GM21528 (cell line): ENCODE data around the gene ZFP36L1.
"Not testable (repeated sequence)": the region's sequence is repeated elsewhere in the genome, so short reads cannot be mapped to it uniquely, and the experiment has no call there.

Experiments used
- ATAC-seq: cut with Tn5 transposase; IDR thresholded peaks from one replicate; pipeline ENCODE4 v1.9.1; 2021; ENCODE audit warnings: mild to moderate bottlenecking, moderate library complexity; ENCODE audit not compliant: unreplicated experiment, low FRiP score

Gene ZFP36L1

GRCh38 chr14:68768316-68768715 is 24.6 kb downstream of the ZFP36L1 start:
- ATAC-seq = no peak

- ATAC-seq = no peak
Observed at GRCh38 chr14:68767248-68767645, 25.6 kb downstream of the ZFP36L1 start.

DNA sequence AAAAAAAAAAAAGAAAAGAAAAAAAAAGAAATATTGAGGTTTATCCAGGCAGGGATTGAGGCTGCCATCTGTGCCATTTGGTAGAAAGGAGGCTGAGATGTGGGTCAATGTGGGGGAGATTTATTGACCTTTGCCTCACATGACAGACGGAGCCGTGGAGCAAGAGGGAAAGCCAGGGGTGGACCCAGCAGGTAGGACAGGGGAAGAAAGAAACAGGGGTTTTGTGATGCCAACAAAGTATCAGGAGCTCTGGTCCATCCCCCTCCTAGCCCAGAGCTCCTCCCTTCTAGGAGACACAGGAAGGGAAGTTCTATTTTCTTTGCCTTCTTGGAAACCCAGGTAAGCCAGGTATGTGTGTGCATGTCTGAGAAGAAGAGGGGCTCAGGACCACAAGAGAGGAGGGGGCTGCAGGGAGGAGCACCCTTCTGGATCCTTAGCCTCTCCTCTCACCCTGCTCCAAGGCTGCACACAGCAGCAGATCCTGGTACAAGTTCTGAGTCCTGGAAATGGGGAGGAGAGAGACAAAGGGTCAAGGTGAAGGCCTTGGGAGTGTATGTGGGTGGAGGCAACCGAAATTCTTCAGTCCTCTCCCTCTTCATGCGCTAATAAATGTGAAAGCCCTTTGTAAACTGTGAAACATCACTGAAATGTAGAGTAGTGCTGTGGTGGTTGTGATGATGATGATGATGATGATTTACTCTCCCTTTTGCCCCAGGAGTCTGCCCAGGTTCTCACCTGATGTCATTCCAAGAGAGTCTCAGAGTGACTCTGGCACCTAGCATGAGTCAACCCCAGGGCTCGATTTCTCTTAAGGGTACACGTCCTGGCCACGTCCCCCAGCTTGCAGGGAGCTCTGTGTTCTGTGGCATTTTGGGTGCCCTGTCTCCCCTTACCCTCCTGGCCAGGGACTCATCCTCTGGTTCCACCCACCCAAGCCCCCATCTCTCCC is 26.3 kb downstream of the ZFP36L1 start:
- no peak for ATAC-seq

DNA sequence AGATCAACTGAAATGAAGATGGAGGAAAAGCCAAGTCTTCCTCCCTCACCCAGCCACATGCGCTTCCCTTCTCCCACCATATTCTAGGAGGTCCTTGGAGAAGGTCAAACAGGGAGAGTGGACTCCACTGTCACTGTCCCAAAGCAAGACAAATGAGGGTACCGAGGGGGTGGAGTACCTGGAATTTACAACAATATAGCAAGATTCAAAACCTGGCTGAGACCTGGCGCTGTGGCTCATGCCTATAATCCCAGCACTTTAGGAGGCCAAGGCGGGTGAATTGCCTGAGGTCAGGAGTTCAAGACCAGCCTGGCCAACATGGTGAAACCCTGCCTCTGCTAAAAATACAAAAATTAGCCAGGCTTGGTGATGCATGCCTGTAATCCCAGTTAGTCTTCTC is 29.0 kb downstream of the ZFP36L1 start:
- not testable (repeated sequence) for ATAC-seq

- ATAC-seq = no peak
Observed at GRCh38 chr14:68762953-68763764, 29.7 kb downstream of the ZFP36L1 start.

- no peak for ATAC-seq
Observed at GRCh38 chr14:68761391-68761790, 31.5 kb downstream of the ZFP36L1 start.

GRCh38 chr14:68760761-68761160 is 32.1 kb downstream of the ZFP36L1 start:
- no peak for ATAC-seq

DNA sequence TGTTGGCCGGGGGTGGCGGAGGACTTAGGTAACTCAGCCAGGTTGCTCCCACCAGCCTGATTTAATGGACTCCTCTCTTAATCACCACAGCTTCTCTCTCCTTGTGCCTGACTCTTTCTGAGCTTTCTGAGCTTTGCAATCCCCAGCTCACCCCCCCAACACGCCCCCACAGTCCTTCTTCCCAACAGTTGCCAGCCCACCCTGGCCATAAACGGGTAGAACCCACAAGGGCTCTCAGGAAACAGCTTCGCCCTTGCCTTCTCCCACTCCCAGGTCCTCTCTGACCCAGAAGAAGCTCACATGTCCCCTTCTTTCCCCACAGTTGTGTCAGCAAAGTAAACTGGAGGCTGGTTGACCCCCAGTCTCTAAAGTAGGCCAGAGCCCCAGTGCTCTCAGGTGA is 32.9 kb downstream of the ZFP36L1 start:
- no peak for ATAC-seq

DNA sequence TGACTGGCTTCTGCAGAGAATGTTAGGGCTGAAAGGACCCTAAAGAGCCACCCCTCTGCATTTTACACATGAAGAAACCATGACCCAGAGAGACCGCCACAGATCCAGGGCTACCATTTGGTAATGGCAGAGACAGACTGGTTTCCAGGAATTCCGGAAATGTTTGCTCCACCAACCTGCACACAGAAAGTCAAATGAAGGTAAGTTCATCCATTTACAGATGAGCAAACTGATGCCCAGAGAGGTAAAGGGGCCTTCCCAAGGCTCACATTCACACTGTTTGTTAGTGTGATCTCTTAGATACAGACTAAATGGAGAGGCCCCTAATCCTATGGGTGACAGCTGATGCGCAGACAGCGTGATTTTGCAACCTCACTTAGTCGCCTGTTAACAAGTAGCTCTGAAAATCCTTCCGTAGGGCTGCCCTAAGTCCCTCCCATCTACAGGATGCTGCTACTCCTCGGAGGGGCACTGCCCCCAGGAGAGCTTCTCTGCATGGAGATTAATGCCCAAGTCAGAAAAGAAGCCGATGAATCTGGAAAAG is 33.8 kb downstream of the ZFP36L1 start:
- no peak for ATAC-seq

DNA sequence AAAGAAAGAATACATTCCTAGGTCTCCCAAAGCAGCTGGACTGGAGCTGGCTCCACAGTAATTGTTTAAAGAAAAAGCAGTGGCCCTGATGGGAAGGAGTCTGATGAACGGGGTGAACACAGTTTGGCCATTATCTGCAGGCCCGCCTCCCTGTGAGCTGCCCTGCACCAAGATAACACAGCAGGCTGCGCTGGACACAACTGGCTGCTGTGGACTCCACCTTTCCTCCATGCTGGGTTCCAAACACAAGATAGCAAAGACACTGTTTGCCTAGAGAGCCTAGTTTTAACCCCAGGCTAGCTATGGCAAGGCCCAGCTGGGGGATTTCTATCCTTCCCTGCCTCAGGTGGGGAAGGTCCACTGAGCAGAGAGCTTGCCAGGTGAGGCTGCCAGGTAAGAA is 34.6 kb downstream of the ZFP36L1 start:
- ATAC-seq = no peak

GRCh38 chr14:68757618-68758081 is 35.2 kb downstream of the ZFP36L1 start:
- no peak for ATAC-seq

DNA sequence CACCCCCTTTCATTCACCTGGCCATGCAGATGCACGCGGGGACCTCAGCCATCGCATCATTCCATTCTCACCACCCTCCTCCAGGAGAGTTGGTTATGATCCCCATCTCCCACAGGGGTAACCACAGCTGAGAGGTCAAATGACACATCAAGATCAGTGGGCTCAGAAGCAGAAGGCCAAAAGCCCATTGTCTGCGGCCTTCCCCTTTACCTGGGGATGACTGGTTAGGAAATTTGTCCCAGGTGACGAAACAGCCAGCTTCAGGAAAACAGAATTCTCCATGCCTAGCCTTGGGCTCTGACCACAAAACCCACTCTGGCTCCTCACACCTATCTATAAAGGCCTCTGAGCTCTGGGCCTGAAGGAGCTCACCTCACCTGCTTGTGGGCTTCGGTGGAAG is 36.1 kb downstream of the ZFP36L1 start:
- no peak for ATAC-seq

- ATAC-seq = no peak
Observed at GRCh38 chr14:68756000-68756481, 36.8 kb downstream of the ZFP36L1 start.

GRCh38 chr14:68755016-68755353 is 37.9 kb downstream of the ZFP36L1 start:
- no peak for ATAC-seq

- no peak for ATAC-seq
Observed at GRCh38 chr14:68753690-68754089, 39.2 kb downstream of the ZFP36L1 start.

- no peak for ATAC-seq
Observed at GRCh38 chr14:68752271-68753006, 40.4 kb downstream of the ZFP36L1 start.

- ATAC-seq = no peak
Observed at GRCh38 chr14:68749487-68750475, 43.1 kb downstream of the ZFP36L1 start.

DNA sequence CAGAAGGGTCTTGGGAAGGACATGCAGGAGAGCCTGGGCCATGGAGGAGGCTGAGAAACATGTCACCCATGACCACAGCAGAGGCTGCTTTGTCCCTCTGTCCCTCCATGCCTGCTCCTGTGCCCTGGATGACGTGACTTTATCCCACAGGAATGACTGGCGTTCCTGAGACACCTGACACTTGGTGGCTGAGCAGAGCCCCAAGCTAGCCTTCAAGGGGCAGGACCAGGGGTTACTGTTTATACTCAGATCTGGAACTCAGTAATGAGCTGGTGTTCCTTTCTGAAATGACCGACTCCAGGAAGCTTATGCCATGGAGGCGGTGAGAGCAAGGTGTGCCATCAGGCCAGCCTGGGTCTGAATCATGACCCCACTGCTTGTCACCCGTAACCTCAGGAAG is 44.2 kb downstream of the ZFP36L1 start:
- no peak for ATAC-seq

- ATAC-seq = no peak
Observed at GRCh38 chr14:68748260-68748659, 44.6 kb downstream of the ZFP36L1 start.
